ENCODE measurements around the gene STAB2. TPM values are rescaled to one million over a fixed set of nuclear protein-coding genes. Genes with fewer than 3 reads are reported as not detected.
A peak's percentile ranks its signal among the peaks of the same experiment; 100 is the strongest.

Gene STAB2
- total and polyA plus RNA-seq, 10 donors, result 9.7 to 320 (median 200) TPM

GRCh38 chr12:103571286-103571685 lies 15.8 kb upstream of the STAB2 start:
- TF ChIP-seq CTCF (IDR thresholded peaks at IDR 0.05 in 8 of 11, conservative IDR thresholded peaks at IDR 0.05 in 3 of 11) (no peak), POLR2A (IDR thresholded peaks at IDR 0.05) (no peak), POLR2AphosphoS5 (IDR thresholded peaks at IDR 0.05) (peak in 2 of 3 donors; percentile 15 to 30)
- Histone ChIP-seq H3K36me3 (no peaks in the 10 kb centered on the region), H3K27me3 (replicated peaks in 1 of 7) (peaks cover 0 to 82% (median 8%) of the 10 kb centered on the region in 7 donors), H3K4me3 (no peak overlapping the region), H3K27ac (no peak overlapping the region), H3K4me1 (peaks cover 0 to 12% (median 3%) of the 10 kb centered on the region in 6 donors), H3K9me3 (peaks cover 0 to 14% (median 10%) of the 10 kb centered on the region in 8 donors)
- WGBS, 5 donors, result 17 to 44% (median 23%) methylated on average over 18 of the region's 18 CpGs
- peak; percentile 75 for DNase-seq
- intact Hi-C loops (cut with DNase I; ENCODE audit: low total_unique reads), result no loop called here

GRCh38 chr12:103572312-103573045 lies 14.6 kb upstream of the STAB2 start:
- peaks cover 0 to 12% (median 3%) of the 10 kb centered on the region in 6 donors for H3K4me1 ChIP-seq
- intact Hi-C loops (cut with DNase I; ENCODE audit: low total_unique reads), result no loop called here
- H3K9me3 ChIP-seq, result peaks cover 0 to 2% (median 0%) of the 10 kb centered on the region in 8 donors
- H3K27me3 ChIP-seq (replicated peaks in 1 of 7), result peaks cover 0 to 88% (median 8%) of the 10 kb centered on the region in 7 donors
- H3K27ac ChIP-seq, result no peak overlapping the region
- no peak overlapping the region for H3K4me3 ChIP-seq
- WGBS, 5 donors, result 68 to 72% (median 70%) methylated on average over 4 of the region's 4 CpGs
- no peaks in the 10 kb centered on the region for H3K36me3 ChIP-seq
- DNase-seq, result no peak
- TF ChIP-seq POLR2A (IDR thresholded peaks at IDR 0.05) (no peak), POLR2AphosphoS5 (IDR thresholded peaks at IDR 0.05) (no peak), CTCF (IDR thresholded peaks at IDR 0.05 in 8 of 11, conservative IDR thresholded peaks at IDR 0.05 in 3 of 11) (no peak)

GRCh38 chr12:103573185-103573584 lies 13.9 kb upstream of the STAB2 start:
- TF ChIP-seq POLR2AphosphoS5 (IDR thresholded peaks at IDR 0.05), result no peak
- TF ChIP-seq POLR2A (IDR thresholded peaks at IDR 0.05), result no peak
- no peak for TF ChIP-seq CTCF (IDR thresholded peaks at IDR 0.05 in 8 of 11, conservative IDR thresholded peaks at IDR 0.05 in 3 of 11)
- Histone ChIP-seq H3K27ac (no peak overlapping the region), H3K27me3 (replicated peaks in 1 of 7) (peaks cover 0 to 92% (median 8%) of the 10 kb centered on the region in 7 donors), H3K9me3 (no peaks in the 10 kb centered on the region), H3K36me3 (no peaks in the 10 kb centered on the region), H3K4me3 (no peak overlapping the region), H3K4me1 (peaks cover 0 to 12% (median 3%) of the 10 kb centered on the region in 6 donors)
- WGBS, 5 donors, result 61 to 77% (median 73%) methylated on average over 3 of the region's 3 CpGs
- intact Hi-C loops (cut with DNase I; ENCODE audit: low total_unique reads), result no loop called here
- DNase-seq, result no peak

- no peaks in the 10 kb centered on the region for H3K9me3 ChIP-seq
- H3K4me1 ChIP-seq, result peaks cover 0 to 16% (median 3%) of the 10 kb centered on the region in 6 donors
- peaks cover 0 to 52% (median 0%) of the 10 kb centered on the region in 7 donors for H3K27me3 ChIP-seq (replicated peaks in 1 of 7)
- WGBS, 5 donors, result 85 to 96% (median 88%) methylated on average over 2 of the region's 2 CpGs
- intact Hi-C loops (cut with DNase I; ENCODE audit: low total_unique reads), result loop anchor here (5.0 kb wide), 1 partner anchor 53 kb away; no protein-coding TSS in a partner anchor
- no peak for DNase-seq
- TF ChIP-seq CTCF (IDR thresholded peaks at IDR 0.05 in 8 of 11, conservative IDR thresholded peaks at IDR 0.05 in 3 of 11) (no peak), POLR2AphosphoS5 (IDR thresholded peaks at IDR 0.05) (no peak), POLR2A (IDR thresholded peaks at IDR 0.05) (no peak)
- H3K4me3 ChIP-seq, result no peak overlapping the region
- H3K36me3 ChIP-seq, result no peaks in the 10 kb centered on the region
- peak overlapping the region in 5 of 8 donors; percentile 34 to 74 (median 58) for H3K27ac ChIP-seq
These were observed 8.1 kb upstream of the STAB2 start for GRCh38 chr12:103578926-103579325.
